AG20443 (cell line): ENCODE measurements around the gene SMIM29.
"Not testable (repeated sequence)": the region's sequence is repeated elsewhere in the genome, so short reads cannot be mapped to it uniquely, and the experiment has no call there.

Experiments used
- DNase-seq: peaks from one replicate; pipeline ENCODE4 v3.0.0; 2012; ENCODE audit warnings: low spot score, mixed read lengths

The SMIM29 gene

GRCh38 chr6:34267746-34268145 lies 18.9 kb upstream of the SMIM29 start:
- no peak for DNase-seq

- not testable (repeated sequence) for DNase-seq
Observed at GRCh38 chr6:34263484-34263883, 14.7 kb upstream of the SMIM29 start.

- no peak for DNase-seq
Observed at GRCh38 chr6:34260576-34261267, 11.9 kb upstream of the SMIM29 start.

GRCh38 chr6:34259529-34260069 lies 10.8 kb upstream of the SMIM29 start:
- no peak for DNase-seq

GRCh38 chr6:34252395-34252794 lies 3.6 kb upstream of the SMIM29 start:
- DNase-seq, result not testable (repeated sequence)

GRCh38 chr6:34249469-34250261 lies 859 bp upstream of the SMIM29 start:
- peak; percentile 1 for DNase-seq

GRCh38 chr6:34248198-34248726 lies 544 bp downstream of the SMIM29 start:
- DNase-seq, result peak; percentile 67

GRCh38 chr6:34247481-34248197 lies 1.2 kb downstream of the SMIM29 start:
- peak; percentile 12 for DNase-seq

GRCh38 chr6:34246563-34247391 lies 2.0 kb downstream of the SMIM29 start:
- DNase-seq, result peak; percentile 14

GRCh38 chr6:34246249-34246562 lies 2.6 kb downstream of the SMIM29 start:
- no peak for DNase-seq

GRCh38 chr6:34245761-34246140 lies 3.1 kb downstream of the SMIM29 start:
- DNase-seq, result not testable (repeated sequence)

GRCh38 chr6:34245032-34245760 lies 3.6 kb downstream of the SMIM29 start:
- not testable (repeated sequence) for DNase-seq

- DNase-seq, result peak; percentile 95
Observed at GRCh38 chr6:34243901-34244884, 4.6 kb downstream of the SMIM29 start.

GRCh38 chr6:34243131-34243771 lies 5.6 kb downstream of the SMIM29 start:
- no peak for DNase-seq

- peak; percentile 20 for DNase-seq
Observed at GRCh38 chr6:34242252-34243130, 6.3 kb downstream of the SMIM29 start.

- DNase-seq, result peak; percentile 1
Observed at GRCh38 chr6:34241351-34242215, 7.2 kb downstream of the SMIM29 start.
